Cardiac septum (tissue), 1 donor: ENCODE measurements around the gene RAMP1. TPM values are rescaled to one million over a fixed set of nuclear protein-coding genes. Genes with fewer than 3 reads are reported as not detected.
A peak's percentile ranks its signal among the peaks of the same experiment; 100 is the strongest.

Source experiments
- DNase-seq: peaks from one replicate; pipeline ENCODE4 v3.0.0-alpha.2; 2020; ENCODE audit warnings: low spot score
- intact Hi-C: fragments of 100-400 bp; cut with DNase I; formaldehyde crosslinking; loops from one replicate; pipeline ENCODE4 v1.14.0; 2022
- total RNA-seq: library from RNA; stranded (reverse); fragmentation: NEBNext Ultra II Directional; extraction: Animal tissue kit (Norgen Biotek cat#: 25700); gene quantifications from one replicate; pipeline ENCODE4 v1.2.1, GENCODE V29; 2021
- donor health status: DM: no; HTN: no; CAD: no.

RAMP1 gene
- total RNA-seq, 1 donor from 2014 or later, result 253 TPM

GRCh38 chr2:237909801-237910475 is 50.5 kb downstream of the RAMP1 start:
- intact Hi-C loops, result no loop called here
- no peak for DNase-seq

GRCh38 chr2:237910576-237911362 is 51.3 kb downstream of the RAMP1 start:
- no peak for DNase-seq
- intact Hi-C loops, result no loop called here

DNA sequence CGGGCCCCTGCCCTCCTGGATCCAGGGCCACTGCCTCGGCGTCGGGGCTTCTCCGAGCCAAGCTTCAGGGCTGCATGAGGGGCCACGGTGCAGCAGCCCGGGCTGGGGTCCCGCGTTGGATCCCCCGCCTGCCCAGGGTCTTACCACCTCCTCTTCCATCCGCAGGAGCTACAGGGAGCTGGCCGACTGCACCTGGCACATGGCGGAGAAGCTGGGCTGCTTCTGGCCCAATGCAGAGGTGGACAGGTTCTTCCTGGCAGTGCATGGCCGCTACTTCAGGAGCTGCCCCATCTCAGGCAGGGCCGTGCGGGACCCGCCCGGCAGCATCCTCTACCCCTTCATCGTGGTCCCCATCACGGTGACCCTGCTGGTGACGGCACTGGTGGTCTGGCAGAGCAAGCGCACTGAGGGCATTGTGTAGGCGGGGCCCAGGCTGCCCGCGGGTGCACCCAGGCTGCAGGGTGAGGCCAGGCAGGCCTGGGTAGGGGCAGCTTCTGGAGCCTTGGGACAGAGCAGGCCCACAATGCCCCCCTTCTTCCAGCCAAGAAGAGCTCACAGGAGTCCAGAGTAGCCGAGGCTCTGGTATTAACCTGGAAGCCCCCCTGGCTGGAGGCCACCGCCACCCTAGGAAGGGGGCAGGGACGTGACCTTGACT is 52.1 kb downstream of the RAMP1 start:
- no peak for DNase-seq
- intact Hi-C loops, result no loop called here

DNA sequence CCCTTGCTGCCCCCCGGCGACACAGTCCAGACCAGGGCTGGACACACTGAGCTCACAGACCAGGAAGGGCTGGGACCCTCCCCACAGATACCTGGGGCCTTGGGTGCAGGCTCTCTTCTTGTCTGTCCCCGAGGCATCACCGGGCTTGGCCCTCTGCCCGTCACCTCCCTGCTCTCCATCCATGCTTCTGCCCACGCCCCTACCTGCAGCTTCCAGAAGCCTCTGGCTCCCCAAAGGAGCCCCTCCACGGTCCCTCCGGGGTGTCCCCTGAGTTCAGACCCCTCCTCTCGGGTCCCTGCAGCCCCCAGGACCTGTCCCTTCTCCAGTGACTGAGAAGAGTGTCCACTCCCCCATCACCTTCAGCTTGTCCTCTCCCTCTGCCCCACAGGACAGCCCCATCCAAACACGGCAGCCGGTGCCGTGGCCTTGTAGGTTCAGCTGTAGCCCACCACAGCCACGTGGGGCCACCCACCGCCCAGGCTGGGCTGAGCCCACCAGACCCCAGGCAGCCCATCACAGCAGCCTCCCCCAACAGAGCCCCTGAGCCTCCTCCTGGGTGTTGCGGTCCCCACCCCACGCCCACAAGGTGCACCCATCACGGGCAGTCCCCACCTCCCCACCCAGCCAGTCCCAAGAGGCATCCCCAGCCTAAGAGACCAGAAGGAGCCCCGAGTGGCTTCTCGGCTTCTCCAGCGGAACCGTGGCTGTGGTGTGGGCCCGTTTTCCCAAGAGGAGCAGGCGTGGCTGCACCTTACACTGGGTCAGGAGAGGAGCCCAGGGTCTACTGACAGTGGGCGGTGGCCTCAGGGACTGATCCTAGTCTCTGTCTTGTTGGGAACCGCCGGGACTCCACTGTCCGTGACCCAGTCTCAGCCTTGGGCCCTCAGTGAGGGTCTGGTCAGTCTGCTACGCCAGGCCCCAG is 53.1 kb downstream of the RAMP1 start:
- no peak for DNase-seq
- intact Hi-C loops, result no loop called here

DNA sequence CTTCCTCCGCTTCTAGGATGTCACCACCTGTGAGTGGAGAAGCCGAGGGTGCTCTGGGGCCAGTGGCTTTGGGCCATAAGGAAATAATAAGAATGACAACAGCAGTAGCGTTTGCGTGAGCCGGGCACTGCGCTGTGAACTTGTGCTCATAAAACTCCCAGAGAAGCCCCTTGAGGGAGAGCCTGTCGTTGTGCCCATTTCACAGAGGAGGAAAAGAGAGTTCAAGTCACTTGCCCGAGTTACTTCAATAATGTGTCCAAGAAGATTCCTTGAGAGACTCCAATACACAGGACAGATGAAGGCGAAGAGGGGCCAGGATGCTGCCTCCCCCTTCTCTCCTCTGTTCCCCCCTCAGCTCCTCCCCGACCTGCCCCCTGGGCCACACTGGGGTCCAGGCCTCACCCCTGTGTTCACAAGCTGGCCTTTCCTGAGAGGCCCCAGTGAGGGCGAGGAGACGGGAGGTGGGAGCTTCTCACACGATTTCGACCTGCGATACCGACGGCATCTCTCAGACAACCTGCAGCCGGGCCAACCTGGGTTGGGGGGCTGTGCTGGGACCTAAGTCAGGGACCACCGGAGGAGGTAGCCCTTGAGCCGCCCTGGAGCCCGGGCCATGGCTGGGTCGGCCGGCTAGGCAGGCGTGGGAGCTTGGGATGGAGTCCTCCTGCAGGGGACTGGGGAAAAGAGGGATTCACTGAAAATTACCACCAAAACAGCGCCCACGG is 53.9 kb downstream of the RAMP1 start:
- intact Hi-C loops, result no loop called here
- no peak for DNase-seq

GRCh38 chr2:237915576-237915975 is 56.2 kb downstream of the RAMP1 start:
- intact Hi-C loops, result no loop called here
- no peak for DNase-seq

DNA sequence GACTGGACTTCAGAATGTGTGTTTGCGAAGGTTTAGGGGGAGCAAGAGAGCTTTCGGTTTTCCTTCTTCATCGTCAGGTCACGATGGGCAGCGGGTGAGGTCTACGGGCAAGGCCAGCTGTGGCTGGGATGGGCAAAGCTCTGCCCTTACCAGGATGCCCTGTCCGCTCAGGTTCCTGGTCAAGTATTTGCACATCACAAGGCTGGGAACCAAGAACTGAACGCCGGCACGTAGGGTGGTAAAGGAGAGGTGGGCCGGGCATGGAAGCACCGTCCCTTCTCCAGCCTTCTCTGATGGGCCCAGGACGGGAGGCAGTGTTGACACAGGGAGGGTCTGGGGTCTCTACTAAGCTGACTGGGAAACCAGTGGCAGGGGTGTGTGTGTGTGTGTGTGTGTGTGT is 56.9 kb downstream of the RAMP1 start:
- intact Hi-C loops, result no loop called here
- DNase-seq, result no peak

DNA sequence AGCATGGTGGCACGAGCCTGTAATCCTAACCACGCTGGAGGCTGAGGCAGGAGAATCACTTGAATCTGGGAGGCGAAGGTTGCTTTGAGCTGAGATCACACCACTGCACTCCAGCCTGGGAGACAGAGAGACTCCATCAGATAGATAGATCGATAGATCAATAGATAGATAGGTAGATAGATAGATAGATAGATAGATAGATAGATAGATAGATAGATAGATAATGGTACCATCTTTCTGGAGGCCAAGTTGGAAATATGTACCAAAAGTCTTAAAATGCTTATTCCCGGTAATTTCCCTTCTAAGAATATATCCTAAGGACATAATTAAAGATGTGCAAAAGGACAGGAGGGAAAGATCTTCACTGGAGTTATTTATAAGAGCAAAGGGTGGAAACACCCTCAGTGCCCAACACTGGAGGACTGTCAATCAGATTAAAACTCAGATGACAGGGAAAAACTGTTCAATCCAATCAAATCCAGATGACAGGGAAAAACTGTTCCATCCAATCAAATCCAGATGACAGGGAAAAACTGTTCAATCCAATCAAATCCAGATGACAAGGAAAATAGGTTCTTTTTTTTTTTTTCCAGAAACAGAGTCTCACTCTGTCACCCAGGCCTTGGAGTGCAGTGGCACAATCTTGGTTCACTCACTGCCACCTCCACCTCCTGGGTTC is 58.4 kb downstream of the RAMP1 start:
- intact Hi-C loops, result no loop called here

GRCh38 chr2:237919593-237919992 is 60.2 kb downstream of the RAMP1 start:
- DNase-seq, result no peak
- intact Hi-C loops, result no loop called here

More for the DNA sequence above, 58.4 kb downstream of the RAMP1 start:
- DNase-seq, result no peak

- intact Hi-C loops, result loop anchor here (5.0 kb wide), 1 partner anchor 47 kb away; the partner anchor contains the start of gene UBE2F
- no peak for DNase-seq
Measured at GRCh38 chr2:237920673-237921072, 61.2 kb downstream of the RAMP1 start.

DNA sequence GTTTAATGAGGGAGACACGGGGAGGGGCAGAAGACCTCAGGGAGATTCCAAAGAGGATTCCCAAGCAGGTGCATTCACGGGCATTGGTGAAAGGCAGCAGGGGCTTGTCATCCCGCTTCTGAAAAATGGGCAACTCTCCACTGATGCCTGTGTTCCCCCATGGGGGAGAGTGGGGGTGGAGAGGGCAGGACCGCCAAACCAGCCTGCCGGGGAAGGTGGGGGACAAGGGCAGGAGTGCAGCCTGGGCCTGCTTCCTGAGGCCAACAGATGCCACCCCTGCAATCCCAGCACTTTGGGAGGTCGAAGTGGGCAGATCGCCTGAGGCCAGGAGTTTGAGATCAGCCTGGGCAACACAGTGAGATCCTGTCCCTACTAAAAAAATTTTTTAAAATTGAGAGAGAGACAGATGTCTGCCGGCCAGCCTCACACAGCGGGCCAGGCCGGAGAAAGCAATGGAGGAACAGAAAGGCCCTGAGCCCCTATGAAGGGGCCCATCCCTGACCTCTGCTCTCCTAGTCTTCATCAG is 62.6 kb downstream of the RAMP1 start:
- intact Hi-C loops, result loop anchor here (2.0 to 5.0 kb wide), 2 partner anchors 45 to 139 kb away; partner anchors contain the start of genes SCLY and UBE2F
- DNase-seq, result no peak

DNA sequence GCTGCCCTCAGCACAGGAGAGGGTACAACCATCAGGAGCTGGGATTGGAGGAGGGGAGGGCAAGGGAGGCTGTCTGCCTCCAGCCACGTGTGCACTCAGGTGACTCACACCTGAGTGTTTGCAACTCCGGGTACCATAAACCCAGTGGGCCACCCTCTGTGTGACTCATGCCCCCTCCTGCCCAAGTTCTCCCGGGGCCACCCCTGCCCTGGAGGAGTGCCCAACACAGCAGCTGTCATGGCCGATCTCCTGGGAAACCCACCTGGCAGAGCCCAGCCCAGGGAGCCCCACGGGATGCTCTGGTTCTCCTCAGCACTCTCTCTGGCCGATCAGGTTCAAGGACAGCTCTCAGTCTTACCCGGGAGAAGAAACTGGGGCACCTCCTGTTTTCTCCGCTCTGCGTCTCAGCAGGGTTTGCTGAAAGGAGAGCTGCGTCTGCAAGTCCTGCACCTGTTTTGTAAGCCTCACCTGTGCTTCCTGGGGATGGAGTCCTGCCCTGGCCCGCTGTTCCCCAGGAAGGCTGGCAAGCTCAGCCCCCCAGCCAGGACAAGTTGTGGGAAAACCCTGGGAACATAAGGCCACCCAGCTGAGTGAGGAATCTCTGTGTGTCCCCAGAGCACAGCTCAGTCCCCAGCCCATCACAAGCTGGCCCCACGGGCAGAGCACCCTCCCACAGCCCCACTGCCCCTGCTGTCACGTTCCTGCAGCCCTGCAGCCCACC is 63.4 kb downstream of the RAMP1 start:
- intact Hi-C loops, result loop anchor here (2.0 to 5.0 kb wide), 2 partner anchors 44 to 138 kb away; partner anchors contain the start of genes SCLY and UBE2F
- DNase-seq, result no peak

- DNase-seq, result peak; percentile 92
- intact Hi-C loops, result loop anchor here (2.0 to 5.0 kb wide), 2 partner anchors 44 to 137 kb away; partner anchors contain the start of genes SCLY and UBE2F
Measured at GRCh38 chr2:237923481-237924163, 64.2 kb downstream of the RAMP1 start.

- no peak for DNase-seq
- intact Hi-C loops, result loop anchor here (5.0 kb wide), 1 partner anchor 43 kb away; the partner anchor contains the start of gene UBE2F
Measured at GRCh38 chr2:237924164-237924534, 64.7 kb downstream of the RAMP1 start.

DNA sequence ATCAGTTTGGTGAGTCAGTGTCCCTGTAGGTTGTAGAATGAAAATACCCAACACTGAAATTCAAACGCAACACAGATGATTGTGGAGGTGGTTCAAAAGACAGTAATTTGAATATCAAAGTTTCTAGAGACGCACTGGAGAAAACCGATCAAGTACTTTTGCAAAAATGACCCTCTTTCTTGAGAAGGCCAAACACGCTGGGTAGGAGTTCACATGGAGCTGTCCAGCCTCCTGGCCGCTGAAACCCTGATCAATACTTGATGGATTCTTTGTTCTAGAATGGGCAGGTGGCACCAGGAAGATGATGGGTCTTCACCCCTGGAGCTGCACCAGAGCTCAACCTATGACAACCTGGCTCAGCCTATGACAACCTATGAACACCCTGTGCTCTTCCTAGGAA is 67.7 kb downstream of the RAMP1 start:
- intact Hi-C loops, result no loop called here
- no peak for DNase-seq

GRCh38 chr2:237927986-237928385 is 68.6 kb downstream of the RAMP1 start:
- intact Hi-C loops, result no loop called here
- DNase-seq, result no peak

DNA sequence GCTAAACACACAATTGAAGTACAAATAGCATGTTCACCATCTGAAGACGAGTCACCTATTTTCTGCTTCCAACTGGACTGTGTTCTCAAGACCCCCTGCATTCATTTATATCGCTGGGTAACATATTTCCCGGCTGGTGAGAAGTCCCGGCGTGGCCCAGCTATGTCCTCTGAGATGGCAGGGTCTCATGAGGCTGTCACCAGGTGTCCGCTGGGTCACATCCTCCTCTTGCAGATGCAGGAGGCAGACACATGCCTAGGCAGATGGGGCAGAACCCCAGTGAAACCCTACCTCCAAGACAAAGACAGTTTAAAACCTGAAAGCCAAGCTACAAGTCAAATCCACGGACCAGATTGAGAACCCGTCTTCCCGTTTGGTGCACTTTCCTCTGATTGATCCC is 70.6 kb downstream of the RAMP1 start:
- intact Hi-C loops, result no loop called here
- DNase-seq, result no peak
